Raji (cell line): ENCODE measurements around the gene HPF1.
A peak's percentile ranks its signal among the peaks of the same experiment; 100 is the strongest.

Experiments used
- POLR2A ChIP-seq: IDR thresholded peaks from 2 replicates; pipeline ENCODE4 v1.6.1; 2011; ENCODE audit warnings: low read depth, low read length, control low read depth; ENCODE audit not compliant: insufficient read depth

Gene HPF1

DNA sequence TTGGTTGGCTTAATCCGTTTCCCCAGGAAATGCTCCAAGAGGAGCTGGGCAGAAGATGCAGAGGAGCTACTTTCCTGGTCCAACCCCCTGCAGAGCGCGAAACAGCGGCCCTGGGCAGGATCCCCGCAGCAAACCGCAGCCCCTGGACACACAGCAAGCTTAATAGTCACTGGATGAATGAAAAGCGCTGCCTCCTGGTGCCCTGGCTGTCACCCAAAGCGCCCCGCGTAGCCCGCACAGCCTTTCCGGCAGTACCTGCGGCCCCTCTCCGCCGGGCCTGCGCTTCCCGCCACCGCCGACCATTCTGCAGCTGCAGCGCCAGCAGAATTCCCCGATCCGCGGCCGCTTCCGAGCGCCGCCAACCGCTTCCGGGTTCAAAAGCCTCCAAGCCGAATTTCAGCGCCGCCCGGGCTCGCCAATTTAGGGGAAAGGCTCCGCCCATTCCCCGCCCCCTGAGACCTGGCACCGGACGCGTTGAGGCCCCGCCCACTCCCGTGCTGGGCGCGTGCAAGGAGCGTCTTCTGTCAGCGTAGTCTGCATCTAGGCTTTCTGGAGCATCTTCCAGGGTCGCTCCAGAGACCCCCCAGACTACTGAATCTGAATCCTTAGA, at the start of gene HPF1:
TSS of gene HPF1 (minus strand) at position 370 of the 610 bp plus-strand sequence. CDS start at position 303, 67 bp downstream.
- TF ChIP-seq POLR2A = peak; percentile 58

DNA sequence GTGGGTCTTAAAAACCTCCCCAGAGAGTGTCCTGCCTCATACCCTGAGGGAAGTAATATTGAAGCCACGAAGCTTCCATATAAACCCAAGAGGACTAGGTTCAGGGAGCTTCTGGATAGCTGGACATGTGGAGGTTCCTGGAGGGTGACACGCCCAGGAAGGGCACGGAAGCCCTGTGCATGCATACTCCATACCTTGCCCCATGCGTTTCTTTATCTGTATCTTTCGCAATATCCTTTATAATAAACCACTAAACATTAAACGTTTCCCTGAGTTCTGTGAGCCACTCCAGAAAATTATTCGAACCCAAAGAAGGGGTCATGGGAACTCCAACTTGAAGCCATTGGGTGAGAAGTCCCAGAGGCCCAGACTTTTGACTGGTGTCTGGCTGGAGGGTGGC, 45.7 kb upstream of the HPF1 start:
- TF ChIP-seq POLR2A = no peak

DNA sequence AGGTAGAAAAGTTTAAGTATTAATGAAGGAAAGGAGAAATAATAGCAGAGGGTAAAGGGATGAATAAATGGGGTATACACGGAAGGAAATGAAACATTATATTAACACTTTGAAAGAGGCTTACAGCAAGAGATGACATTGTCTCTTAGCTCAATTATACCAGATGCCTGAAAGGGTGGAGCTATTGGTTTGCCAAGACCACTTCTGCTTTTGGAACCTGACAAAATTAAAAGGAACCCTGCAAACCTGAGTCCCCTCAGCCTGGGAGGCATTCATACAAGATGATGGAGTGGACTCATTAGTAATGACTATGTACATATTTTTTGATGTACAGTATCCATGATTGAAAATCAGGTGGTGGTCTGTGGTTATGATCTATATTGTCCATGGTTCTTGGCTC, 45.1 kb upstream of the HPF1 start:
- no peak for TF ChIP-seq POLR2A

GRCh38 chr4:169800541-169800940, 42.8 kb upstream of the HPF1 start:
- TF ChIP-seq POLR2A = no peak

DNA sequence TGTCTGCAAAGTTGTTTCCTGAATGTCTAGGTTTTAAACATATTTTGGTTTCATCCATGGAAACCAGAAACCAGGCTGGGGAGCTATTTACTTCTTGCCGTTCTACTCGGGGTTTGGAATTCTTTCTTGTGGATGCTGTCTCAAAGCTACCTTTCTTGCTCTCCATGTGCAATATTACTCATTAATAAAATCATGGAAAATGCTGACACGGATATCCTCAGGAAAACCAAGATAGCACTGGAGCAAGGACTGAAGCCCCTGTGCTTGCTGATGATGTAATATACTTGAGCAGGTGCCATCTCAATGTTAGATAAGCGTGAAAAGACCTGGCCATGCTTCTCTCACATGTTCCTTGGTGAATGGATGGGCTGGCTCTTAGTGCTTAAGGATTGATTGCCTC, 41.5 kb upstream of the HPF1 start:
- TF ChIP-seq POLR2A = no peak

DNA sequence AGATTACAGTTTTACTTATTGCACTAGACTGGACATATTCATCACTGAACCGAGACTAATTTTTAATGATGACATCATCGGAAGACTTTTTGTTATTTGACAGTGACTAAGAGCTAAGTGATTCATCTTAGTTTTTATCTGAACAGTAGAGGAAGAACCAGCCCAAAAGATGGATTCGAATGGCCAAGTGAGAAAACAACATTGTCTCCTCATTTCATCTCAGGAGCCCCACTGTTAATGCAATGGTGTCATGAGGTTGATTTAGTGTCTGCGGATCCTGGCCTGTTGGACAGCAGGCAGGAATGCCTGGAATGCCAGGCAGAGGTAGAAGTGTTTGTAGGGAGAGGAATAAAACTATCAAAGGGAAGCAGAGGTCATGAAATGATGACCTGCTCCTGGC, 37.8 kb upstream of the HPF1 start:
- TF ChIP-seq POLR2A = no peak

- no peak for TF ChIP-seq POLR2A
These were observed 33.9 kb upstream of the HPF1 start for GRCh38 chr4:169791527-169792156.

DNA sequence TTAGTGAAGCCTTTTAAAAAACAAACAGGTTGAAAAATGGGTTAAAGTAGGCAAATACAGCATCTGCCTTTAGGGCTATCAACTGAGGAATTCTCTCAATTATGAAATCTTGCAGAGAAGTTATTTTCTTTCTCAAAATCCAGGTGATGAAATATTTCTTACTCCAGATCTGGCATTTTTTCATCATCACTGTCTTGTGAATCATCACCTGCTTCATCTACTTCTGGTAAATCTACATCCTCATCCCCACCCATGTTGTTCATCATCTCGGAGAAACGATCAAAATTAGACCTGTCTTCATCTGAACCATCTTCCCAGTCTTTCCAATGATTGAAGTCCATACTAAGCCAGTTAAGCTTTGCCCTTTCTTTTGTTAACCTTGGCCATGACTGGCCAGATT, 33.3 kb upstream of the HPF1 start:
- TF ChIP-seq POLR2A = no peak

DNA sequence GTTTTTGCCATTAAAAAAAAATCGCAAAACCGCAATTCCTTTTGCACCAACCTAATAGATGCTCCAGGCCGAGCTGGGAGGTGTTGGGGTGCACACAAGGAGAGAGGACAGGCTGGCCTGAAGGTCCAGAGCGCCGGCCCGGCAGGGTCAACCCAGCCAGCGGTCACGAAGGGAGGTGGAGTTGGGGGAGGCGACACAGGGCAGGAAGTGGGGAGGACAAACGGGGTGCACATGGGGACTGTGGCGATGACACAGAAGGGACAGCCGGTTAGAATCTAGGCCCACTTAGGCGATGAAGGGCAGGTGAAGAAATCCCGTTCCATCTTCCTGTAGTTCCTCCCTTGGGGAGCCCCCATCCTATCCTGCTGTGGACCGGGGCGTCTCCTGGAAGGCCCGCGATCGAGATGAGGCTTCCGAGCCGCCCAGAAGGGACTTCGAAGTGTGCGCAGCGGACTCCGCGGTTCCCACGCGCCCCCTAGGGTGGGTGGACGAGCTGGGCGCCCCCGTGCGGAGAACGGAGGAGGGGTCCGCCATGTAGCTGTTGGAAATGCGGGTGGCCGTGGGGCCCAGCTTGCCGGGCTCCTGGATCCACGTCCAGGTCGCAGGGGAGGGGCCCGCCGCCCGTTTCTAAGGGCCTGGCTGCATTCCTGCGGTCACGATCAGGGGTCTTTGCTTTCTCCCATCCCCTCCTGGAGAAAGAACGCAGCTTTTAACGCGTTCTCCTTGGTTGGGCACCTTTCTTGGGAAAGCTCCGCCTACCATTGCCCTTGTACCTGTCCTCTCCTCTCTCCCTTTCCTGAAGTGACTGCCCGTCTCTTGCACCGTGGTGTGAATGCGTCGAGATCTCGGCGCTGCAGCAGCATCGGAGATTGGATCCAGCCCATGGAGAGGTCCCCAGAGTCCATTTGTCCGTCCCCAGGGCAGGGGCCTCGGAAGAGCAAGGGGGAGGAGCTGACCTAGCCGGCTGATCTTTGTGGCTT, 17.0 kb upstream of the HPF1 start:
- TF ChIP-seq POLR2A = no peak

GRCh38 chr4:169773889-169774288, 16.1 kb upstream of the HPF1 start:
- TF ChIP-seq POLR2A = no peak

GRCh38 chr4:169770416-169770815, 12.7 kb upstream of the HPF1 start:
- TF ChIP-seq POLR2A = no peak

GRCh38 chr4:169768385-169768784, 10.6 kb upstream of the HPF1 start:
- TF ChIP-seq POLR2A = no peak

- TF ChIP-seq POLR2A = no peak
These were observed 9.0 kb upstream of the HPF1 start for GRCh38 chr4:169766741-169767140.

DNA sequence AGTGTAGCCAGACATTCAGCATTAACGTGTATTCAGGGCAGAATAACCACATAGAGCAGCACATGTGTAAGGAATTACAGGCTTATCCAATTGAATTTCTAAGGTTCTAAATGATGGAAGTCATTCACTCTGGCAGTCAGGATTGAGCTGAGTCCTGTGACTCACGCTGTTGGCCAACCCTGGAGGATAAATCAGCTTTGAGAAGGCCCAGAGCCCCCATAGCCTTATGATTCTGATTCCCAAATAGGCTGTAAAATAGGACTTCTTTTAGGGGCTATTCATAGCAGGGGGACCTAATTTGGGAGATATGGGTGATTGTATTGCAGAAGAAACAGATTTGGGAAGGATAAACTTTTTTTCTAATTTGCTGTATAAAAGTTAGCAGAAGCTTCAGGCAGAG, 8.1 kb upstream of the HPF1 start:
- no peak for TF ChIP-seq POLR2A

DNA sequence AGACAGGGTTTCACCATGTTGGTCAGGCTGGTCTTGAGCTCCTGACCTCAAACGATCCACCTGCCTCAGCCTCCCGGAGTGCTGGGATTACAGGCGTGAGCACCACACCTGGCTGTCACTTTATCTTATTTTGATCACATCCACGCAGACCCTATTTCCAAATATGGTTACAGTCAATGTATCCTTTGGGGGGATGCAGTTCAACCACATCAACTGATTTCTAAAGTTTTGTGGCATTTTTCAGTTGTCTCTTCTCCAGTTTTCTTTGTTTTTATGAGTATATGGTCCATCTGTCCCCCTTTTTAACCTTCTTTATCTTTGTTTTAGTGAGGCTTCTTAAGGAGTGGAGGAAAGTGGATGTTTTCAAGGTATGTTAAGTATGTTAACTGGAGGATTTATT, 4.1 kb upstream of the HPF1 start:
- no peak for TF ChIP-seq POLR2A

DNA sequence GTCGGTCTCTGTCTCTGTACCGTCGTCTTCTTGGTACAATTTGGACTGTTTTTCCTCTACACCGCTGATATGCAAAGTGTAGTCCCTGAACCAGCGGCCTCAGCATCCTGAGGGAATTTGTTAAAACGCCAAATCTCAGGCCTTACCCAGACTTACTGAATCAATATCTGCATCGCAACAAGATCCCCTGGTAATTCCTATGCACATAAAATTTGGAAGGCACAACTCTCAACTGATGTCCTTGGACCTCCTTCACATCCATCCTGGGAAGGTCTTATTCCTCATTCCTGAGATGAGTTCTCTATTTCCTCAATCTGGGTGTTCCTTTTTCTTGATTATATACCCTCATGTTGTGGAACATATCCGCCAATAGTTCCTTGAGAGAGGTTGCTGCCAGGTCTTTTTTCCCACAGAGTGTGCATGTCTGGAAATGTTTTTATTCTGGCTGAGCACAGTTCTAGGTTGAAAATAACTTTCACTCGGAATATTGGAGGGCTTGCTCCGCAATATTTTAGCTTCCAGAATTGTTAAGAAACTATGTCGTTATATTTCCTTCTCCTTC, 738 bp upstream of the HPF1 start:
- no peak for TF ChIP-seq POLR2A

- TF ChIP-seq POLR2A = no peak
These were observed 671 bp downstream of the HPF1 start for GRCh38 chr4:169756971-169757574.
